Activated T-cell treated with anti-CD3 and anti-CD28 coated beads, Interleukin-2, amount 50 U/mL, for 72 hours (primary cell): ENCODE measurements around the gene XK. TPM values are rescaled to one million over a fixed set of nuclear protein-coding genes. Genes with fewer than 3 reads are reported as not detected.

ENCODE experiments used
- ATAC-seq, 2 donors: fragments of 150-1000 bp; cut with Tn5 transposase; replicated peaks in 1 of 2; 2 replicates each; pipeline ENCODE4 v1.10.0; 2021; ENCODE audit warnings: moderate library complexity in 2 of 2, mild to moderate bottlenecking in 1 of 2
- DNase-seq, 2 donors: peaks; one replicate each; pipeline ENCODE4 v3.0.0; 2021 to 2022; ENCODE audit warnings: mixed read lengths in 1 of 2
- H3K27ac Mint-ChIP-seq: one replicate; pipeline ENCODE4 v1.8.0; 2022; ENCODE audit warnings: mild to moderate bottlenecking, moderate library complexity, mixed read lengths
- H3K27me3 Mint-ChIP-seq: one replicate; pipeline ENCODE4 v1.8.0; 2022; ENCODE audit warnings: low read depth, mixed read lengths
- H3K36me3 Mint-ChIP-seq, 2 donors: one replicate each; pipeline ENCODE4 v1.8.0; 2022; ENCODE audit warnings: mixed read lengths in 2 of 2, mild to moderate bottlenecking in 1 of 2; ENCODE audit not compliant: insufficient read depth in 2 of 2
- H3K4me1 Mint-ChIP-seq: one replicate; pipeline ENCODE4 v1.8.0; 2022; ENCODE audit warnings: low read depth, mixed read lengths
- H3K4me3 Mint-ChIP-seq, 2 donors: one replicate each; pipeline ENCODE4 v1.8.0; 2022; ENCODE audit warnings: mild to moderate bottlenecking in 2 of 2, mixed read lengths in 2 of 2, moderate library complexity in 2 of 2
- H3K9me3 Mint-ChIP-seq, 2 donors: one replicate each; pipeline ENCODE4 v1.8.0; 2022; ENCODE audit warnings: mixed read lengths in 2 of 2
- total RNA-seq, 2 donors: library from RNA; stranded (reverse); gene quantifications; one replicate each; pipeline ENCODE4 v1.2.3, GENCODE V29; 2022

Gene XK
- total RNA-seq, 2 donors from 2014 or later, result not detected

DNA sequence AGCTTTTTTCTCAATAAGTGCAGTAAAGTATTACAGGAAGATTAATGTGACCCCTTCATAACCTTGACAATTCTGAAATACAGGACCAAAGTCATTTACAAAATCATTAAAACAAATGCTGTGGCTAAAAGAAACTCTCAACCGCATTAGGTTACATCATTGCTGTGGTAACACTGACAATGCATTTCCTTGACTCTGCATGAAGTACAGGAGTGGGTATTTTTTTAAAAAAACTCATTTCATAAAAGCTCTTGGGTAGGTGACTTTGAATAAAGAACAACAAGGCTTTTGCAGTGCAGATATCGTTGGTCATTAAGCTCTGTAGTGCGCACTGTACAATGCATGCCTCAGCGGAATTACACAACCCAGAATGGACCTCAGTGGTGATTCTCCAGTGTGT, 23.4 kb upstream of the XK start:
- Mint-ChIP-seq H3K27me3 (no peaks in the 10 kb centered on the region), H3K4me3 (no peak overlapping the region), H3K4me1 (no peaks in the 10 kb centered on the region), H3K27ac (no peak overlapping the region), H3K36me3 (no peaks in the 10 kb centered on the region), H3K9me3 (no peaks in the 10 kb centered on the region)
- no peak for DNase-seq
- no peak for ATAC-seq

DNA sequence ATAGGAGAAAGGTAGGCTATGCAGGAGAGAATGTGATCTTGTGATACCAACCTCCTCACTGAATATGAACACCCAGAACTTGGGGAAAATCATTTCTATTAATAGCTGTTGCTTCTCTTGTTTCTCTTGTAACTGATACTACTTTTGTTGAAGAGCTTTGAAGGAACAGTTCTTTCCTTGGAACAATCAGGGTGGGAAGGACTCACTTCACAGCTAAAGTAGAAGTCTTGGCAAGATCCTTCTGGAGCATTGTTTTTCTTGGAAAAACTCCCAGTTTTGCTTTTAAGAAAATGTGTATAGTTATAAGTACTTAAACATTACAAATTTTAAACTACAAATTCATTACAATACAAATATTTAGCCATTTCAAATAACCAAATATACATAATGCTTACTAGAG, 19.1 kb upstream of the XK start:
- ATAC-seq, result no peak
- no peaks in the 10 kb centered on the region for H3K4me1 Mint-ChIP-seq

DNA sequence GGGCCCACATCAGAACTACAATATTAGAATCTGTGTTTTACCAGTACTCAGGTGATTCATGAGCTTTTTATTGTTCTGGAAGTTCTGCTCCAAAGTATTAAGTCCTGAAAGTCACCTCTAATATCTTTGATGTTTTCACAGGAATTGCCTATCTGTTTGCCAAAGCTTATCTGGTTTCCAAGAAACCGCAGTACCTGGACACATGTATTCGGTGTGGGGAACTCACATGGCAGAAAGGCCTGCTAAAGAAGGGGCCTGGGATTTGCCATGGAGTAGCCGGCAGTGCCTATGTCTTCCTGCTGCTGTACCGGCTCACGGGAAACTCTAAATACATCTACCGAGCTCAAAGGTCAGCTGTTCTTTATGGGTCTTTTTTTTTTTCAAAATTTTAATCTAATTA, 18.4 kb upstream of the XK start:
- H3K27me3 Mint-ChIP-seq, result no peaks in the 10 kb centered on the region
- no peak for DNase-seq
- H3K4me1 Mint-ChIP-seq, result no peaks in the 10 kb centered on the region
- ATAC-seq, result no peak
- H3K4me3 Mint-ChIP-seq, result no peak overlapping the region
- H3K27ac Mint-ChIP-seq, result no peak overlapping the region
- H3K9me3 Mint-ChIP-seq, result no peaks in the 10 kb centered on the region
- H3K36me3 Mint-ChIP-seq, result no peaks in the 10 kb centered on the region

More for the DNA sequence above, 19.1 kb upstream of the XK start:
- Mint-ChIP-seq H3K27ac (no peak overlapping the region), H3K27me3 (no peaks in the 10 kb centered on the region), H3K36me3 (no peaks in the 10 kb centered on the region), H3K9me3 (no peaks in the 10 kb centered on the region), H3K4me3 (no peak overlapping the region)
- no peak for DNase-seq

DNA sequence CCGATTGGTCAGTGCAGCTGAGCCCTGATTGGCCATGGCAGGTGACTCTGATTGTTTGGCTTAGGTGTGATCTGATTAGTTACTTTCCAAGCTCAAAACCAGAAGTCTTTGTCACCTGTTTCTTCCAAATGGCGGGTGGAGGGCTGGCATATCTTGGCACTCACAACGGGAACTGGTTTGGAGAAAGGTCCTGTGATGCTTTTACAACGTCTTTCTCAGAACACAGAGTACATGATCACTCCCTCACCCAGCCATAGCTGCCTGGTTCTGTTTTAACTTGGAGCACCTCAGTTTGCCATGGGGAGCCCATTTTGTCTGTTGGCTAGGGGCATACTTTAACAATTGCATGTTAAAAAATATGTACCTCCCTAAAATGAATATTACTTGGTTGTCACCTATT, 13.0 kb upstream of the XK start:
- no peak for DNase-seq
- H3K27me3 Mint-ChIP-seq, result no peaks in the 10 kb centered on the region
- no peaks in the 10 kb centered on the region for H3K36me3 Mint-ChIP-seq
- no peaks in the 10 kb centered on the region for H3K4me1 Mint-ChIP-seq
- no peaks in the 10 kb centered on the region for H3K9me3 Mint-ChIP-seq
- H3K4me3 Mint-ChIP-seq, result no peak overlapping the region
- H3K27ac Mint-ChIP-seq, result no peak overlapping the region
- ATAC-seq, result no peak

DNA sequence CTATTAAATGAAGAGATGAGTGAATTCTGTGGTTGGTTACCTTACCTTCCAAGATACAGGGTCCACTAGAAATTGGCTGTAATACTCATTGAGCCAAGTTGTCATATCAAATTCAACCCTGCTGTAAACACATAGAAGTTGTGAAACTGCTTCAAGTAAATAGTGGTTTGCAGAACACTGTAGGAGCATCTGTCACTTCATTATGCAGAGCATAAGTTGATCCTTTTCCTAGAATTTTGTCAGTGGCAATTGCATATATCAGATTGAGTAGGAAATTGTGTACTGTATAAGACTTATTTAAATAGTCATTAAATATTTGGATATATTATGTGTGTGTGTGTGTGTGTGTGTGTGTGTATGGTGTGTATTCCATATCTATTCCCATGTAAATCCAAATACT, 8.8 kb upstream of the XK start:
- no peaks in the 10 kb centered on the region for H3K4me1 Mint-ChIP-seq
- no peaks in the 10 kb centered on the region for H3K9me3 Mint-ChIP-seq
- no peaks in the 10 kb centered on the region for H3K27me3 Mint-ChIP-seq
- no peak for ATAC-seq
- no peak for DNase-seq
- H3K36me3 Mint-ChIP-seq, result no peaks in the 10 kb centered on the region
- H3K27ac Mint-ChIP-seq, result no peak overlapping the region
- no peak overlapping the region for H3K4me3 Mint-ChIP-seq

DNA sequence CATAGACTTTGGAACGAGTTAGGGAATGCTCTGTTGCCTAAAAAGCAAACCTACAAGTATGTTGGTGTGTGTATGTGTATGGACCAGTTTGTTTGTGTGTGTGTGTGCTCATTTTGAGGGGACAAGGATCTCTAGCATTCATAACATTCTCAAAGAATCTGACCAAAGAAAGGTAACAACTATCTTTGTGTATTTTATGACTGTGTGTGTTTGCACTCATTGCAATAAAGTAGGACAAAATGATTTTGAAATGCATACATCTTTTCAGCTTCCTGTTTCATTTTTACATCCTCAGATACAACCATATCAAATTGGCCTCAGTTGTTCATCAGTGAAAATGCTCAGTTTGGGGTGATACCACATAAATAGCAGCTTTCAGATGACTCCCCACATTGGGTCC, 8.3 kb upstream of the XK start:
- Mint-ChIP-seq H3K9me3 (no peaks in the 10 kb centered on the region), H3K27ac (no peak overlapping the region), H3K27me3 (no peaks in the 10 kb centered on the region), H3K4me1 (no peaks in the 10 kb centered on the region), H3K4me3 (no peak overlapping the region), H3K36me3 (no peaks in the 10 kb centered on the region)
- ATAC-seq, result no peak
- DNase-seq, result no peak

DNA sequence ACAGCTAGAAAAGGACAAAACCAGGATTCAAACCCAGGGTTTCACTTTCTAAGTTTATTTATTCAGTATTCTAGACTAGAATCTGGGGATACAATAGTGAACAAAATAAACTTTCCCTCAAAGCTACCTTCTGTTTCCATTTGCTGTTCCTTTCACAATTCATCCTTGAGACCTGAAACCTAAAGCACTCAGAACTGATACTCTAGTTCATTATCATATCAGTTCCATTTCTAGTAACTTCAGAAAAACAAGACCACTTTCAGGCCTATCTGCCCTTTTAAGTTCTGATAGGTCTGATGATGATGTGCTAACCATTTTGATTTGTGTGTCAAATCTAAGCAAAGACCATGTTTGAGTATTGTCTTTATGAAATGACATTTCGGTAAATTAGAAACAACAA, 7.8 kb upstream of the XK start:
- ATAC-seq, result peak in 1 of 2 donors; percentile 37
- DNase-seq, result no peak
- Mint-ChIP-seq H3K27ac (no peak overlapping the region), H3K4me1 (no peaks in the 10 kb centered on the region), H3K4me3 (no peak overlapping the region), H3K36me3 (no peaks in the 10 kb centered on the region), H3K9me3 (no peaks in the 10 kb centered on the region), H3K27me3 (no peaks in the 10 kb centered on the region)

DNA sequence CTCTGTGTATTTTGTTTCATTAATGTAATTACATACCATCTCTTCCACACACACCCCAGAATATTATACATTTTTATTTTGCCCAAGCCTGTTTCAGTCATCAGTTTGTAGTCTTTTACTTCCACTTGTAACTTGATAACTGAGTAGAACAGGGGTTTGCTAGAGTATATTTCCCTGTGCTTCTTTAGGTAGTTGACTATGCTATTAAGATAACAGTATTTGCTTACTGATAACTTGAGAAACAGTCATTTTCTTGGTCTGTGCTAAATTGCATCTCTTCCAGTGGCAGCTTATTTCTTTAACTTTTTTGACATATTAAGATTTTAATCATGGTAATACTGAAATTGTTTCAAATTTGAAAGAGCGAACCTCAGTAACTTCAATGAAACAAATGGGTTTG, 7.0 kb upstream of the XK start:
- H3K36me3 Mint-ChIP-seq, result no peaks in the 10 kb centered on the region
- no peaks in the 10 kb centered on the region for H3K9me3 Mint-ChIP-seq
- no peaks in the 10 kb centered on the region for H3K27me3 Mint-ChIP-seq
- DNase-seq, result no peak
- no peak overlapping the region for H3K27ac Mint-ChIP-seq
- H3K4me3 Mint-ChIP-seq, result no peak overlapping the region
- H3K4me1 Mint-ChIP-seq, result no peaks in the 10 kb centered on the region
- no peak for ATAC-seq

DNA sequence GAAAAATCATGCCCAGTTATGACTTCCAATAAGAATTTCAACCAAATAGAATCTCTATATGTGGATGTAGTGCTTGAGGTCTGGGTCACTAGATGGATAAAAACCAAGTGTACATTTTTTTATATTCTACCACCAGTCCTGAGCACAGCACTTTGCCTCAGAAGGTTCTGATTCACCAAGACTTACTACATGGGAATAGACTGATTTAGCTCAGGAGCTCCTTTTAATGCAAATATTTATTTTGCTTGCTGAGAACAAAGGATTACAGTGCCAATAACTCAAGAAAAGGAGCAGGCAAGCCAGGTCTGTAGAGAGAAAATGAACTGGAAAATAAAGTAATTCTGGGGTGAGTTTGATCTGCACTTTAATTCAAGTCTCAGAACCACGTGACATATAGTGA, 6.4 kb upstream of the XK start:
- DNase-seq, result no peak
- Mint-ChIP-seq H3K36me3 (no peaks in the 10 kb centered on the region), H3K27me3 (no peaks in the 10 kb centered on the region), H3K27ac (no peak overlapping the region), H3K4me3 (no peak overlapping the region), H3K4me1 (no peaks in the 10 kb centered on the region), H3K9me3 (no peaks in the 10 kb centered on the region)
- no peak for ATAC-seq

DNA sequence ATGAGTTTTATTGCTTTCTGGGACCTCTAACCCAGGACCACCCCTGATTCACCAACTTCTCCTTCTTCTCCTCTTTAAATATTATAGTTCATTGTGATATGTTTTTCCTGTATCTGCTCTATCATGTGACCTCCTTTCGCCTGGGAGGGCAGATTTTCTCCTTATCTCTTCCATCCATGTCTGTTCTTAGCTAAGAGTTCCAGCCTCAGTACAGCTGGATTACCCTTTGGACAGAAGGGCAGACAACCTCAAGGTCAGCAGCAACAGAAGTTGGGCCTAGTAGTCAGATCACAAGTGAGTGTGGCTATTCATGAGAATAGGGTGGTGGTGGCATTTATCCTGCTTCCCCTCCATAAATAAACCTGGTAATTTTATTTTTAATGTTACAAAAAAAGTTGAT, 5.7 kb upstream of the XK start:
- Mint-ChIP-seq H3K27ac (no peak overlapping the region), H3K9me3 (no peaks in the 10 kb centered on the region), H3K27me3 (peaks cover 6% of the 10 kb centered on the region), H3K36me3 (no peaks in the 10 kb centered on the region), H3K4me3 (no peak overlapping the region), H3K4me1 (no peaks in the 10 kb centered on the region)
- ATAC-seq, result no peak
- DNase-seq, result no peak

DNA sequence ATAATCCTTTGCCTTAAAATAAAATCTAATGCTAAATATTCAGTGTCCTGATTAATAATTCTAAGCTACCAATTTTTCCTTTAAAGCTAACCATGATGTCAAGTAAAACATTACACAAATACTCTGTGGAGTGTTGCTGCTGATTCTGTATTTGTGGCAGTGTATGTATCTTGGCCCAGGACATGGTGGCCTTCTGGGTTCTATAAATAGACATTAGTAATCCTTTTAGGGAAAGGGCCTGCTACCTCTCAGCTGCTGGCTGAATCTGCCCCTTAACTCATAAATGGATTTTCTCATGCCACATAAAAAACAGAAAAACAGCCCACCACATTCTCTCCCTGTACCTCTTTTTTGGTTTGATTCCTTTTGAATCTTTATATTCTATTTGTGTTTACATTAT, 1.2 kb upstream of the XK start:
- DNase-seq (no peak), ATAC-seq (no peak)
- no peak overlapping the region for H3K4me3 Mint-ChIP-seq
- H3K9me3 Mint-ChIP-seq, result no peaks in the 10 kb centered on the region
- no peak overlapping the region for H3K27ac Mint-ChIP-seq
- H3K4me1 Mint-ChIP-seq, result no peaks in the 10 kb centered on the region
- no peaks in the 10 kb centered on the region for H3K36me3 Mint-ChIP-seq
- H3K27me3 Mint-ChIP-seq, result peaks cover 10% of the 10 kb centered on the region

DNA sequence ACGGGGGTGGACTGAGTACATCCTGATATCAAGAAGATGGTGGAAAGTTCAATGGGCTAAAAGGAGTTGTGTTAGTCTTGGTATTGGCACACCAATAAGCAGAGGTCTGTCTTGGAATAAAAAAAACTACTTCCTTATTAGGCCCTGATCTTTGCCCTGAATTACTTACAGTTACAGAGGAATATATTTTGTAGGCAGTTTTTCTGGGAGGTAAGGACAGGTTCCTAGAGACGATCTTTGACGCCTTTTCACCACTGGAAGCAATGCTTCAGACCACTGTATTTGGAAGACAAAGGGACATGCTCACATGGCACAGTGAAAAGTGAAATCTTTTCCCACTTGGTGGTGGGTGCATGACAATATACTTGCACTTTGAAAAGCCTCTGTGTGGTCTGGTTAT, 618 bp upstream of the XK start:
- no peak for DNase-seq
- Mint-ChIP-seq H3K27ac (no peak overlapping the region), H3K36me3 (no peaks in the 10 kb centered on the region), H3K4me1 (no peaks in the 10 kb centered on the region), H3K4me3 (peak overlapping the region; percentile 40 to 49), H3K27me3 (peaks cover 10% of the 10 kb centered on the region), H3K9me3 (no peaks in the 10 kb centered on the region)
- ATAC-seq, result no peak

DNA sequence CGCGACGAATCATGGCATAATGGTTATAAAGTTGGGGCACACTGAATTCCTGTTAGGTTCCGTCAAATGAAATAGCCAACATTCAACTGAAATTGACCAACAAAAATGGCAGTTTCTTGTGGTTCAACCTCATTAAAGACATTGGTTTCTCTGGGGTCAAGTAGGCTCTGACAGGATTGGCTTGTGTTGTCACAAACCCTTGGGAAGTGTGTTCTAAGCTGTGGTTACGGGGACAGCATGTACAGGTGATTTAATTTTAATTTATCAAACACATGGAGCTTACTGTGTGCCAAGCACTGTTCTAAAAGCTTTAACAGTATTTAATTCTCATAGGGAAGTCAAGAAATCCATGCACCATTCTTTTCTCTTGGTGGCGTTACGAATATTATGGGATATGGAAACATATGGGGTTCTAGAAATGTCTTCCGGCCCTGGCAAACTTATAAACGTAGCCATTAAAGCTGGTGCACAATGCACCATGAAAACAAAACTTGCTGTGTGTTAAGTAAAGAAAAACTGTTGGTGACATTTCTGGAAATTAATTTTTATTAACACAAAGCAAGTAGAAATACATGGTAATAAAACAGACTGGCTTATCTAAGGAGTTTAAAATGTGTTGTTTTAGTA, 891 bp downstream of the XK start:
- no peak overlapping the region for H3K27ac Mint-ChIP-seq
- H3K9me3 Mint-ChIP-seq, result no peaks in the 10 kb centered on the region
- no peaks in the 10 kb centered on the region for H3K4me1 Mint-ChIP-seq
- DNase-seq, result no peak
- no peaks in the 10 kb centered on the region for H3K36me3 Mint-ChIP-seq
- peaks cover 10% of the 10 kb centered on the region for H3K27me3 Mint-ChIP-seq
- ATAC-seq, result no peak
- H3K4me3 Mint-ChIP-seq, result peak overlapping the region; percentile 63 to 75

DNA sequence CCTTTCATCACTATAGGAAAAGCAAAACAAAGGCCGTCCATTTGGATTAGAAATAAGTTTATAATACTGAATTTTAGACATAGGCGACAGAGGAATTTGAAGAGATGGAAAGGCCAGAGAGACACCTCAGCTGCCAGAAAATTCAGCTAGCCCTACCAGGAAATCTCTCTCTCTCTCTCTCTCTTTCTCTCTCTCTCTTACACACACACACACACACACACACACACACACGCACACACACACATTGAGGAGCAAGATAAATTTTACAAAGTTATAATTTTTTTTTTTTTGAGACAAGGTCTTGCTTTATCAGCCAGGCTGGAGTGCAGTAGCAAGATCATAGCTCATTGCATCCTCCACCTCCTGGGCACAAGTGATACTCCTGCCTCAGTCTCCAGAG, 1.4 kb downstream of the XK start:
- Mint-ChIP-seq H3K36me3 (no peaks in the 10 kb centered on the region), H3K27me3 (peaks cover 10% of the 10 kb centered on the region), H3K4me3 (no peak overlapping the region), H3K27ac (no peak overlapping the region), H3K9me3 (no peaks in the 10 kb centered on the region), H3K4me1 (no peaks in the 10 kb centered on the region)
- no peak for ATAC-seq
- no peak for DNase-seq
